ENCODE results near the gene LRRC63.

Gene LRRC63

DNA sequence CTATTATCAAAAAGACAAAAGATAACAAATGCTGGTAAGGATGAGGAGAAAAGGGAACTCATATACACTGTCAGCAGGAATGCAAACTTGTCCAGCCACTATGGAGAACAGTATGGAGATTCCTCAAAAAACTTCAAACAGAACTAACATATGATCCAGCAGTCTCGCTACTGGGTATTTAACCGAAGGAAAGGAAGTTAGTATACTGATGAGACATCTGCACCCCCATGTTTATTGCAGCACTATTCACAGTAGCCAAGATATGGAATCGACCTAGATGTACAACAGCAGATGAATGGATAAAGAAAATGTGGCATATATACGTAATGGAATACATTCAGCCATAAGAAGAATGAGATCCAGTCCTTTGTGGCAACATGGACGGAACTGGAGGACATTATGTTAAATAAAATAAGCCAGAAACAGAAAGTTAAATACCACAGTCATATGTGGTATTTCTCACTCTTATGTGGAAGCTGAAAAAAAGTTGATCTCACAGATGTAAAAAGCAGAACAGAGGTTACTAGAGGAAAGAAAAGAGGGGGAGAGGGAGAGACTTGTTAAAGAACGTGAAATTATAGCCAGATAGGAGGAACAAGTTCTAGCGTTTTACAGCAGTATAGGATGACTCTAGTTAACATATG lies 92.1 kb downstream of the LRRC63 start (continued):
- TF ChIP-seq, protein P1, sequence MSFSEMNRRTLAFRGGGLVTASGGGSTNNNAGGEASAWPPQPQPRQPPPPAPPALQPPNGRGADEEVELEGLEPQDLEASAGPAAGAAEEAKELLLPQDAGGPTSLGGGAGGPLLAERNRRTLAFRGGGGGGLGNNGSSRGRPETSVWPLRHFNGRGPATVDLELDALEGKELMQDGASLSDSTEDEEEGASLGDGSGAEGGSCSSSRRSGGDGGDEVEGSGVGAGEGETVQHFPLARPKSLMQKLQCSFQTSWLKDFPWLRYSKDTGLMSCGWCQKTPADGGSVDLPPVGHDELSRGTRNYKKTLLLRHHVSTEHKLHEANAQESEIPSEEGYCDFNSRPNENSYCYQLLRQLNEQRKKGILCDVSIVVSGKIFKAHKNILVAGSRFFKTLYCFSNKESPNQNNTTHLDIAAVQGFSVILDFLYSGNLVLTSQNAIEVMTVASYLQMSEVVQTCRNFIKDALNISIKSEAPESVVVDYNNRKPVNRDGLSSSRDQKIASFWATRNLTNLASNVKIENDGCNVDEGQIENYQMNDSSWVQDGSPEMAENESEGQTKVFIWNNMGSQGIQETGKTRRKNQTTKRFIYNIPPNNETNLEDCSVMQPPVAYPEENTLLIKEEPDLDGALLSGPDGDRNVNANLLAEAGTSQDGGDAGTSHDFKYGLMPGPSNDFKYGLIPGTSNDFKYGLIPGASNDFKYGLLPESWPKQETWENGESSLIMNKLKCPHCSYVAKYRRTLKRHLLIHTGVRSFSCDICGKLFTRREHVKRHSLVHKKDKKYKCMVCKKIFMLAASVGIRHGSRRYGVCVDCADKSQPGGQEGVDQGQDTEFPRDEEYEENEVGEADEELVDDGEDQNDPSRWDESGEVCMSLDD (tag by site-specific recombination; IDR thresholded peaks at IDR 0.05): no peak
- TF ChIP-seq ZNF157 (tag by site-specific recombination; IDR thresholded peaks at IDR 0.05) (no peak), MYNN (tag by site-specific recombination; IDR thresholded peaks at IDR 0.05; ENCODE audit: borderline replicate concordance) (no peak)

DNA sequence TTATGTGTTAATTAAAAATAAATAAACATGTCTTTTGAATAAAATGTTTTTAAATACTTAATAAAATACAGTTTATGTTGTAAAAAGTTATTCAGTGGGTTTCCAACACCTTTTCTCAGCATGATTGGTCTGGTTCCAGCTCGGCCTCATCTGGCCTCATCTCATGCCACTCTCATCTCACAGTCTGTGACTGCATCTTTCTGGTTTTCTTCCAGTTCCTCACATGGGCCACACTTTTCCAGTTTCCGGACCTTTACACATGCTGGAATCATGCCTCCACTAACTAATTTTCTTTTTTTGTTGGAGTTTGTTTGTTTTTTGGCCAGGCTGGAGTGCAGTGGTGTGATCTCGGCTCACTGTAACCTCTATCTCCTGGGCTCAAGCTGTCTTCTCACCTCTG lies 92.8 kb downstream of the LRRC63 start:
- ChIA-PET POLR2A (no interaction called here), CTCF (no interaction called here)
- H3K4me3 ChIP-seq (ENCODE audit: low read depth, low read length): no peak overlapping the region
- H3K9me3 ChIP-seq (ENCODE audit: control insufficient read depth, insufficient read depth, low read depth, low read length): no peaks in the 10 kb centered on the region
- no peak overlapping the region for H3K27ac ChIP-seq (ENCODE audit: extremely low read depth, low read depth, low read length)
- no peaks in the 10 kb centered on the region for H3K4me1 ChIP-seq (ENCODE audit: control insufficient read depth, insufficient read depth, low read length)
- no peaks in the 10 kb centered on the region for H3K36me3 ChIP-seq (ENCODE audit: control insufficient read depth in 2 of 2, insufficient read depth in 1 of 2, low read length in 2 of 2)
- TF ChIP-seq, protein P2, sequence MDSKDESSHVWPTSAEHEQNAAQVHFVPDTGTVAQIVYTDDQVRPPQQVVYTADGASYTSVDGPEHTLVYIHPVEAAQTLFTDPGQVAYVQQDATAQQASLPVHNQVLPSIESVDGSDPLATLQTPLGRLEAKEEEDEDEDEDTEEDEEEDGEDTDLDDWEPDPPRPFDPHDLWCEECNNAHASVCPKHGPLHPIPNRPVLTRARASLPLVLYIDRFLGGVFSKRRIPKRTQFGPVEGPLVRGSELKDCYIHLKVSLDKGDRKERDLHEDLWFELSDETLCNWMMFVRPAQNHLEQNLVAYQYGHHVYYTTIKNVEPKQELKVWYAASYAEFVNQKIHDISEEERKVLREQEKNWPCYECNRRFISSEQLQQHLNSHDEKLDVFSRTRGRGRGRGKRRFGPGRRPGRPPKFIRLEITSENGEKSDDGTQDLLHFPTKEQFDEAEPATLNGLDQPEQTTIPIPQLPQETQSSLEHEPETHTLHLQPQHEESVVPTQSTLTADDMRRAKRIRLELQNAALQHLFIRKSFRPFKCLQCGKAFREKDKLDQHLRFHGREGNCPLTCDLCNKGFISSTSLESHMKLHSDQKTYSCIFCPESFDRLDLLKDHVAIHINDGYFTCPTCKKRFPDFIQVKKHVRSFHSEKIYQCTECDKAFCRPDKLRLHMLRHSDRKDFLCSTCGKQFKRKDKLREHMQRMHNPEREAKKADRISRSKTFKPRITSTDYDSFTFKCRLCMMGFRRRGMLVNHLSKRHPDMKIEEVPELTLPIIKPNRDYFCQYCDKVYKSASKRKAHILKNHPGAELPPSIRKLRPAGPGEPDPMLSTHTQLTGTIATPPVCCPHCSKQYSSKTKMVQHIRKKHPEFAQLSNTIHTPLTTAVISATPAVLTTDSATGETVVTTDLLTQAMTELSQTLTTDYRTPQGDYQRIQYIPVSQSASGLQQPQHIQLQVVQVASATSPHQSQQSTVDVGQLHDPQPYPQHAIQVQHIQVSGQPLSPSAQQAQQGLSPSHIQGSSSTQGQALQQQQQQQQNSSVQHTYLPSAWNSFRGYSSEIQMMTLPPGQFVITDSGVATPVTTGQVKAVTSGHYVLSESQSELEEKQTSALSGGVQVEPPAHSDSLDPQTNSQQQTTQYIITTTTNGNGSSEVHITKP (tag by site-specific recombination; IDR thresholded peaks at IDR 0.05): no peak
- TF ChIP-seq SP3 (tag by site-specific recombination; IDR thresholded peaks at IDR 0.05) (no peak), ZNF544 (tag by site-specific recombination; IDR thresholded peaks at IDR 0.05) (no peak), GLI2 (tag by site-specific recombination; IDR thresholded peaks at IDR 0.05; ENCODE audit: borderline replicate concordance, low read depth) (no peak), BCL11A (tag by site-specific recombination; IDR thresholded peaks at IDR 0.05; ENCODE audit: low read depth) (no peak), ZNF24 (tag by site-specific recombination; IDR thresholded peaks at IDR 0.05) (no peak), ZNF843 (tag by site-specific recombination; IDR thresholded peaks at IDR 0.05) (no peak), ZNF248 (tag by site-specific recombination; IDR thresholded peaks at IDR 0.05) (no peak), ZNF157 (tag by site-specific recombination; IDR thresholded peaks at IDR 0.05) (no peak), ZNF394 (tag by site-specific recombination; IDR thresholded peaks at IDR 0.05; ENCODE audit: borderline replicate concordance) (no peak), ZFP3 (tag by site-specific recombination; IDR thresholded peaks at IDR 0.05; ENCODE audit: low read depth) (no peak), ZBTB21 (tag by site-specific recombination; IDR thresholded peaks at IDR 0.05) (no peak), ZNF792 (tag by site-specific recombination; IDR thresholded peaks at IDR 0.05) (no peak), IKZF3 (tag by site-specific recombination; IDR thresholded peaks at IDR 0.05) (no peak), ZNF132 (tag by site-specific recombination; IDR thresholded peaks at IDR 0.05; ENCODE audit: borderline replicate concordance) (no peak), ZBTB17 (tag by site-specific recombination; IDR thresholded peaks at IDR 0.05) (no peak), ZNF10 (tag by site-specific recombination; IDR thresholded peaks at IDR 0.05) (no peak)
- TF ChIP-seq, protein P3, sequence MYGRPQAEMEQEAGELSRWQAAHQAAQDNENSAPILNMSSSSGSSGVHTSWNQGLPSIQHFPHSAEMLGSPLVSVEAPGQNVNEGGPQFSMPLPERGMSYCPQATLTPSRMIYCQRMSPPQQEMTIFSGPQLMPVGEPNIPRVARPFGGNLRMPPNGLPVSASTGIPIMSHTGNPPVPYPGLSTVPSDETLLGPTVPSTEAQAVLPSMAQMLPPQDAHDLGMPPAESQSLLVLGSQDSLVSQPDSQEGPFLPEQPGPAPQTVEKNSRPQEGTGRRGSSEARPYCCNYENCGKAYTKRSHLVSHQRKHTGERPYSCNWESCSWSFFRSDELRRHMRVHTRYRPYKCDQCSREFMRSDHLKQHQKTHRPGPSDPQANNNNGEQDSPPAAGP (tag by site-specific recombination; IDR thresholded peaks at IDR 0.05): no peak
- TF ChIP-seq, protein P4, sequence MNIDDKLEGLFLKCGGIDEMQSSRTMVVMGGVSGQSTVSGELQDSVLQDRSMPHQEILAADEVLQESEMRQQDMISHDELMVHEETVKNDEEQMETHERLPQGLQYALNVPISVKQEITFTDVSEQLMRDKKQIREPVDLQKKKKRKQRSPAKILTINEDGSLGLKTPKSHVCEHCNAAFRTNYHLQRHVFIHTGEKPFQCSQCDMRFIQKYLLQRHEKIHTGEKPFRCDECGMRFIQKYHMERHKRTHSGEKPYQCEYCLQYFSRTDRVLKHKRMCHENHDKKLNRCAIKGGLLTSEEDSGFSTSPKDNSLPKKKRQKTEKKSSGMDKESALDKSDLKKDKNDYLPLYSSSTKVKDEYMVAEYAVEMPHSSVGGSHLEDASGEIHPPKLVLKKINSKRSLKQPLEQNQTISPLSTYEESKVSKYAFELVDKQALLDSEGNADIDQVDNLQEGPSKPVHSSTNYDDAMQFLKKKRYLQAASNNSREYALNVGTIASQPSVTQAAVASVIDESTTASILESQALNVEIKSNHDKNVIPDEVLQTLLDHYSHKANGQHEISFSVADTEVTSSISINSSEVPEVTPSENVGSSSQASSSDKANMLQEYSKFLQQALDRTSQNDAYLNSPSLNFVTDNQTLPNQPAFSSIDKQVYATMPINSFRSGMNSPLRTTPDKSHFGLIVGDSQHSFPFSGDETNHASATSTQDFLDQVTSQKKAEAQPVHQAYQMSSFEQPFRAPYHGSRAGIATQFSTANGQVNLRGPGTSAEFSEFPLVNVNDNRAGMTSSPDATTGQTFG (tag by site-specific recombination; IDR thresholded peaks at IDR 0.05; ENCODE audit: borderline replicate concordance): no peak
- TF ChIP-seq, protein P5, sequence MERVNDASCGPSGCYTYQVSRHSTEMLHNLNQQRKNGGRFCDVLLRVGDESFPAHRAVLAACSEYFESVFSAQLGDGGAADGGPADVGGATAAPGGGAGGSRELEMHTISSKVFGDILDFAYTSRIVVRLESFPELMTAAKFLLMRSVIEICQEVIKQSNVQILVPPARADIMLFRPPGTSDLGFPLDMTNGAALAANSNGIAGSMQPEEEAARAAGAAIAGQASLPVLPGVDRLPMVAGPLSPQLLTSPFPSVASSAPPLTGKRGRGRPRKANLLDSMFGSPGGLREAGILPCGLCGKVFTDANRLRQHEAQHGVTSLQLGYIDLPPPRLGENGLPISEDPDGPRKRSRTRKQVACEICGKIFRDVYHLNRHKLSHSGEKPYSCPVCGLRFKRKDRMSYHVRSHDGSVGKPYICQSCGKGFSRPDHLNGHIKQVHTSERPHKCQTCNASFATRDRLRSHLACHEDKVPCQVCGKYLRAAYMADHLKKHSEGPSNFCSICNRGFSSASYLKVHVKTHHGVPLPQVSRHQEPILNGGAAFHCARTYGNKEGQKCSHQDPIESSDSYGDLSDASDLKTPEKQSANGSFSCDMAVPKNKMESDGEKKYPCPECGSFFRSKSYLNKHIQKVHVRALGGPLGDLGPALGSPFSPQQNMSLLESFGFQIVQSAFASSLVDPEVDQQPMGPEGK (tag by site-specific recombination; IDR thresholded peaks at IDR 0.05): no peak
